Endothelial cell of hepatic sinusoid (primary cell): ENCODE results near the gene IGFBP1.

Source experiments
- in situ Hi-C: cut with HindIII; loops from 2 replicates; pipeline ENCODE4 v1.10.0; 2017; ENCODE audit warnings: low sequenced_read_pairs

IGFBP1 gene

DNA sequence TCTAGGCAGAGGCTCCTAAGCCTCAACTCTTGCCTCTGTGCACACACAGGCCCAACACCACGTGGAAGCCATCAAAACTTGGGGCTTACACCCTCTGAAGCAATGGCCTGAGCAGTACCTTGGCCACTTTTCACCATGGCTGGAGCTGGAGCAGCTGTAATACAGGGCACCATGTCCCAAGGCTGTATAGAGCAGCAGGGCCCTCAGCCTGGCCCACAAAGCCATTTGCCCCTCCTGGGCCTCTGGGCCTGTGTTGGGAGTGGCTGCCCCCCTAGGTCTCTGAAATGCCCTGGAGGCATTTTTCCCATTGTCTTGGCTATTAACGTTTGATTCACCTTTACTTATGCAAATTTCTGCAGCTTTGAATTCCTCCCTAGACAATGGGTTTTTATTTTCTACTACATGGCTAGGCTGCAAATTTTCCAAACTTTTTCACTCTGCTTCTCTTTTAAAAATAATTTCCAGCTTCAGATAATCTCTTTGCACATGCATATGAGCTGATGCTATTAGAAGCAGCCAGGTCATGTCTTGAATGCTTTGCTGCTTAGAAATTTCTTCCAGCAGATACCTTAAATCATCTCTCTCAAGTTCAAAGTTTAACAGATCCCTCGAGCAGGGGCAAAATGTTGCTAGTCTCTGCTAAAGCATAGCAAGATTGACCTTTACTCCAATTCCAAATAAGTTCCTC lies 9.7 kb upstream of the IGFBP1 start:
- in situ Hi-C loops, result no loop called here

DNA sequence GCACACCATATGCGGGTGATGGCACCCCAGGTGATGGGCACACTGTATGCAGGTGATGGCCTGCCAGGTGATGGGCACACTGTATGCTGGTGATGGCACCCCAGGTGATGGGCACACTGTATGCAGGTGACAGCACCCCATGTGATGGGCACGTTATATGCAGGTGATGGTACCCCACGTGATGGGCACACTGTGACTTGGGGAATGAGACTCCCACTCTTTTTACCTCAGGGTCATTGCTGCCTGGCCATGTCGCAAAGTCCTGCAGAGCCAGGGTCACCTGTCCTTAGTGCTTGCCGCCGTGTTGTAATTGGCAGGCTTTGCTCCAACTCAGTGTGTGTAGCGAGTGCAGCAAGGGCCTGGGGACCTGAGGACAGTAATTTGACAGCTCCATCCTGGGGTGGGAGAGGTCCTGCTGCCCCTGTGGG lies 7.8 kb upstream of the IGFBP1 start:
- in situ Hi-C loops, result no loop called here

DNA sequence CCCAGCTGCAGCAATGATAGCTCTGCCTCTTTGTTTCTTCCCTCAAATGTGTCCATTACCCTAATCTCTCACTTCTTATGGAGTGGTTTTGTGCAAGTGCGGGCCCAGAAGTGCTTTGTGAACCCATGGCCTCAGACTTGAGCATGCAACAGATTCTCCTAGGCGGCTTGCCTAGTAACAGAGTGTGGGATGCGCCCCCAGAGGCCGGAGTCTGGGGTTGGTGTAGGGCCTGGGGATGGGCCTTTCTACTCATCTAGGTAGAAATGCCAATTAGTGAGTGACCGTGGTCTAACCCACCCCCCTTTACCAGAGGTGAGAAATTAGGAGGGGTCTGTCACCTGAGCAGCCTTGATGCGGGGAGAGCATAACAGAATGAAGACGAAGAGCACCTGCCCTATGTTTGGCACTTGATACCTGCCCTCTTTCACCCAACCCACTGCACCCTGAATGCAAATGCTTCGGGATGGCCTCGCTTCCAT lies 7.0 kb upstream of the IGFBP1 start:
- in situ Hi-C loops, result no loop called here

DNA sequence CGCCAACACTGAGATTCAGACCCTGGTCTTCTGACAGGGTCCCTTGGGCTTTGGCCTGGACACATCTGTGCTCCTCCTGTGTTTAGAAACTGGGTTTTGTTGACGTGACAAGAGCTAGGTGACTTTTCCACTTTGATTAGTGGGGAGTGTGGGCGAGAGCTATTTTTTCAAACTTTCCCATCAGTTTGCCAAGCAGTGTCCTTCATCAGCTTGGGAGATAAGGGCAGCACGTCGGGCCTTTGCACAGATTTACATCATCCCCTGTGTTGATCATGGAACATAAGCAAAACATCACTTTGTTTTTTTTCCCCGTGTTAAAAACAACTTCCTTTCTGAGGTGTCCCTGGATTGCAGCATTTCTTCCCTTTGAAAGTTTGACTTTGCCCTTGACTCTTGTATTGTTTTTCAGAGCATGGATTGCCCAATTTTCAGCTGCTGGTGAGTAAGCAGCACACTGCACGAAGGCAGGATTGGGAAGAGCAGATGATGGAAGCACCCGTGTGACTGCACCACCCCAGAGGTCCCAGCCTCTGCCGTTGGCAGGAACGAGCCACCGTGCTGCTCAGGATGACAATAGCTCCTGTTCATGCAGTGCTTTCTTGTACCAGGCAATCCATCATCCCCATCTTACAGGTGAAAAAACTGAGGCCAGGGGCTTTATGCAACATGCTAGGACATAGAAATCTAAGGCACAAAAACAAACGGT lies 6.4 kb upstream of the IGFBP1 start:
- in situ Hi-C loops, result no loop called here

DNA sequence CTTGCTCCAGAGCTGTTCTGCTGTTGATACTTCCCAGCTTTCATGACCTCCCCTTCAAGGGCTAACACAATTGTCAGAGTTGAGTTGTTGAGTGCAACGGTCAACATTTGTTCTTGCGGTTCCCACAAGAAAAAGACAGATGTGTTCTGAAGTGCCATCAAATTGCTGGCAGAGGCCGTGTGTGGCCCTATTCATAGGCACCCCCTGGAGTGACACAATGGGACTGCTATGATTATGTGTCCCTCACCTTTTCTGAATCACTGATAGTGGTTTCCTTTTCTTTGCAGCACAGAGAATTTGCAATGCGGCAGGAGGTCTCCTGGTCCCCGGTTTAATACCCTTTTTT lies 5.8 kb upstream of the IGFBP1 start:
- in situ Hi-C loops, result no loop called here

DNA sequence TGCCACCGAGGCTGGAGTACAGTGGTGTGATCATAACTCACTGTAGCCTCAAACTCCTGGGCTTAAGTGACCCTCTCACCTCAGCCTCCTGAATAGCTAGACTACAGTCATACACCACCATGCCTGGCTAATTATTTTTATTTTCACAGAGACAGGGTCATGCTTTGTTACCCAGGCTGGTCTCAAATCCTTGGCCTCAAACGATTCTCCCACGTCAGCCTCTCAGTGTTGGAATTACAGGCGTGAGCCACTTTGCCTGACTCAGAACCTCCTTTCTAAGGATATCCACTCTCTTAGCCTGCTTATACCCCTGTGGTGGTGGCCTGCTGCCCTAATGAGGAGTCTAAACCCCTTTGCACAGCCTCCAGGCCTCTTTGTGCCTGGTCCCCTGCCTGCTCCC lies 4.2 kb upstream of the IGFBP1 start:
- in situ Hi-C loops, result no loop called here

DNA sequence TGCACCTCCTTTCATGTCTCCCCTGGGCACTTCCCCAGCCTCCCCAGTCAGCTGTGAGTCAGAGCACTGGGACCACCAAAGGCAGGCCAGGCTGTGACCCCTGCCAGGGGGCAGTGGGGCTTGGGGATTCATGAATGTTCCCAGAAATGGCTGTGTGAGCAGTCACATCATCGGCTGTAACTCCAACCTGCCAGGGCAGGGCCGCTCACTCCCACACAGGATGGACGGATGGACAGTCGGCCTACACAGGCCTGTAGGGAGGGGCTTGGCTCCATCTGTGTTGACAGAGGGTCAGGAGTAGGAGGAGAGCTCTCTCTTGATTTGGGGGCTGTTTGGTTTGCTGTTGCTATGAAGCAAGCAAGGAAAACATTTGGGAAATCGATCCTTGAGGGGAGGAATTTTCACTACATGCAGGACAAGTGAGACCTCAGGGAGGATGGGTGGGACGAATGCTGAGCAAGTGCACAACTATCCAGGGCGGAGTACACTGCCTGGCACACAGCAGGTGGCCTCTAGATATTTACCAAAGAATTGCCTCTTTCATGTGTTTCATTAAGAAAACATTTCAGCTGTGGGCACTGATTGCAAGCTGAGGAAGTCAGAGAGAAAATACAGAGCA lies 2.9 kb upstream of the IGFBP1 start:
- in situ Hi-C loops, result no loop called here

DNA sequence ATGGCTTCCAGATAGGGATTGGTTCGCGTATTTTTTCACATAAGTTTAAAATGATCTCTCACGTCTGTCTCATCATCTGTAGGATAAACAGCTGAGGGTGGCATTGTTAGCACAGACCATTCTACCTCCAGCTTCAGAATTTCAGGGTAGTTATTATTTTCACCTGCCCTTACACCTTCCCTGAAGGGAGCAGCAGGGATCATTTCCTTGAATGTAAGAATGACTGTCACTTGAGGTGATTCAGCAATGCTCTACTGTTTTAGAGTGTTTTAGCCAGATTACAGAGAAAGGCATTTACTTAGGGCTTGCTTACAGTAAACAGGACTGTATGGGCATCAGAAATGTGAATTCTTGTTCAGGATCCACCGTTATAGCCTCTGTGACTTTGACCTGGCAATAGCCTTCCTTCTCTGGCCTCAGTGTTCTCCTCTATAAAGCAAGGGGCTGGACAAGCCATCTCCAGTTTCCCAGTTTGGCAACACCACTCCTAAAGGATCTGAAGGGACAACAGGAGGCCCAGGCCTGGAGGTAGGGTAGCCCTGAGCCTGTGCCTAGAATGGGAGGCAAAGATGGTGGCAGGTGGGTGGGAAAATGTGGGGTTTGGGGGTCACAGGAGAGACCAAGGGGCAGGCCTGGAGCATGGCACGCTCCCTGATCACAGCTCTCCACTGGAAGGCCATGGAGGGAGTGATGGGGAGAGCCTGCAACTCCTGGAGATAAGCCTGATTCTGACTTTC lies 1.2 kb upstream of the IGFBP1 start:
- in situ Hi-C loops, result no loop called here

DNA sequence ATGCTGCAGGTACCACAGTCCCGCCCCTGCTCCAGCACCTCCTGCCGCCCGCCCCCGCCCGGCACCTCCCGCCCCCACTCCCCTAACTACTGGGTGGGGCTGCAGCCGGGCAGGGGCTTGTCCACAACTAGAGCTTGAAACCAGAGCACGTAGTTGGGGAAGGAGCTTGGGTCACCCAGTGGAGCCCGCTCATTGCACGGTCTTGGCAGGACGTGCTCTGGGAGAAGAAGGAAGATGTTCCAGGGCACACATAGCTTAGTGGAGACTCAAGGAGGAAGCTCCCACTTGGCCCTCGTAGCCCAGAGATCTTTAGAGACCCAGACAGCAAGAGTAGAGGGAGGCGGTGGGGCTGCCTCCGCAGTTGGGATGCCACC lies 692 bp downstream of the IGFBP1 start:
- in situ Hi-C loops, result no loop called here

DNA sequence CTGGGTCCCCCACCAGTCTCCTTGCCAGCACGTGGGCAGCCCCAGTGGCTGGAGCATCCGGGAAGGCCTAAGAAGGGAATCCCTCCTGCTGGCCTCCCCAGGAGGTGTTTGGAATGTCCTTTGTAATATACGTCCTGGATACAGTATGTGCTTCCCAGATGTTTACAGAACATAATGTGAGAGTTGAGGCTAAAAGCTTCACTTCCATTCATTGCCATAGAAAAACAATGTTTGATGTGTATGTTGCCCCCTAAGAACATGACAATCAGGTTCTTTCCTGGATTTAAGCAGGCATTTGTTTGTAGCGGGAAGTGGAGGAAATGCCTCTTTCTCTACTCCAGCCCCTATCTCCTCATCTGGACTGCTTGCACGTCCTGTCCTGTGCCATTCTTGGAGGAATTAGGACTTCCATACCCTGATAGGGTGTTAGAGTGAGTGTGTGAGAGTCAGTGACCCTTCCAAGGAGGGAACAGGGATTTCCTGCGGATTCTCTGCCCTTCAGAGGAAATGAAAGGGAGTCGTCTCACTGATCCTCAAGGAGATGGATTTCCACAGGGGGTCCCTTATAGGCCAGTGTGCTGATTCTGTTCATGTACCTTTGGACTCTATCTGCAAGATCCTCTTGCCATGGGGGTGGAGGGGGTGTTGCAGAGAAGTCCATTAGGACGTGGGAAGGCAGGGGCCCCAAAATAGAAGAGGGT lies 1.2 kb downstream of the IGFBP1 start:
- in situ Hi-C loops, result no loop called here

DNA sequence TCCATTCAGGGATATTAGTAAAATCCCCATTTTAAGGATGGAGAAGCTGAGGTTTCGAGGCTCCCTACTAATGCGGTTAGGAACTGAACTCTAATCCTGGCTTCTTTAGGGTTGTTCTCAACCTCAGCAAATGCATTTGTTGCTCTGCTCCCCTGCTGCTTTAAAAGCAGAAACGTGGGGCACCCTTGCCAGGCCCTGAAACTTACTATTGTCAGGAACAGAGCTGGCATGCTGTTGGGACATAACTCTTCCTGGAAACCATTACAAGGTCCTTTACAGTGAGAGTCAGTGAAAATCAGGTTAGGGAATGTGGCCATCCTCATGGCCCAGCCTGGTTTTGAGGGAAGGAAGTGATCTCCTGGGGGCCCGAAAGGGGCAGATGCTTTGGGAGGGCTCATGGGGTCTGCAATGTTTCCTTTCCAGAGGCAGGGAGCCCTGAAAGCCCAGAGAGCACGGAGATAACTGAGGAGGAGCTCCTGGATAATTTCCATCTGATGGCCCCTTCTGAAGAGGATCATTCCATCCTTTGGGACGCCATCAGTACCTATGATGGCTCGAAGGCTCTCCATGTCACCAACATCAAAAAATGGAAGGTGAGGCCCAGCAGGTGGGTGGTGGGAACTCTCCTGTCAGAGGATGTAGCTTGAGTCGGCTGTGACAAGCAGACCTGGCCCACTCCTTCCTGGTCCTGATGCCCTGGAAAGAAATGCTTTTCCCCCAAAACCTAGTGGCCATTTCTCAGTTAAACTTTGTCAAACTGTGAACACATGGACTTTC lies 2.0 kb downstream of the IGFBP1 start:
- in situ Hi-C loops, result no loop called here

DNA sequence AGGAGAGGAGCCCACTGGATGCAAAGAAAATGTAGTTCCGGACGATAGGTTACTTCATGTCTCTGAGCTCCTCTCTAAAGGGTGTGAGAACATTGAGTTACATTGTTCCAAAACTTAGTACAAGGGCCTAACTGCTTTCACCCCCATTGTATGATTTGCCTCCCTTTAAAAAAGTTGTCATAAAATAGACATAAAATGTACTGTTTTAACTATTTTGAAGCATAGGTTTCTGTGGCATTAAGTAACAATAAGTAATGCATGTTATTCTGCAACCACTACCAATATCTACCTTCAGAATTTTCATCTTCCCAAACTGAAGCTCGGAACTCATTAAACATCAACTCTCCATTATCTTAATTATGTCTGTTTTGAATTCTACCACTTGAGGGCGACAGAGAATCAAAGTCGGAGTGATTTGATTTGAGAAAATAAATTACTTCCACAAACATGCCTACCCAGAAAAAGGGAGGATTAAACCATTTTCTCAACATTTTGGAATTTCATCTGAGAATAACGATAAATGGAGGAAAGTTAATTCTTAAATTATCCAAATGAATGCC lies 2.7 kb downstream of the IGFBP1 start:
- in situ Hi-C loops, result no loop called here

DNA sequence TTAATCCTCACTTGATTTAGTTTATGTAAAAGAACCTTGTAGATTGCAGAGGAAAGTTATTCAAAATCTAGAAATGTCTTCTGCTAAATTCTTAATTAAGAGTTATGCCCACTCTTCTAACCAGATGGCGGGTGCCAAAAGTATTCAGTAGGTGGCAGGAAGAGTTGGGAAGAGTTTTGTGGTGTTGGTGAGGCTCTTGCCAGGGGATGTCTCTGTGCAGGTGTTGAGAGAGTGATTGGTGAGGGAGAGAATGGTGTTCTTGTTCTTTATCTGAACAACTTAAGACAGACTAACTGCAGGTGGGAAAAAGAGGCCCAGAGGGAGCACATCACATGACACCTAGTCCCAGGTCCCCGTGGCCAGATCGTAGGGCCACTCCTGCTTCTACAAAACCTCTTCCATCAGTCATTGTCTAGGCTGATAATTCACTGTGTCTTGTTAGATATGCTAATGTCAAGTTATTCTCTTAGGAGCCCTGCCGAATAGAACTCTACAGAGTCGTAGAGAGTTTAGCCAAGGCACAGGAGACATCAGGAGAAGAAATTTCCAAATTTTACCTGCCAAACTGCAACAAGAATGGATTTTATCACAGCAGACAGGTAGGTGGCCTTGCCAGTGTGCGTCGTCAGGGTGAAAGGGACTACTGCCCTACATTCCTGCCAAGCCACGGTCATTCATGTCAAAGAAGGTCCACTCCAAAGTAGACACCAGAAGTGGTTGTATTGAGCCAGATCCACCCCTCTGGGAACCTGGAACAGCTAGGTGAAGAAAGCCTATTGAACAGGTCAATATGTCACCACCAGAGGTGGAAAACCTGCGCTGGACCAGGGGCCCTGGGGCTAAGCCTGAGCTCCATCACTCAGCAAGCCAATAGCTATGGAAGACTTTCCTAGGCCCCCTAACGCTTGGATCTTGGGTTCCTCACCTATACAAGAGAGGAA lies 3.4 kb downstream of the IGFBP1 start:
- in situ Hi-C loops, result no loop called here

DNA sequence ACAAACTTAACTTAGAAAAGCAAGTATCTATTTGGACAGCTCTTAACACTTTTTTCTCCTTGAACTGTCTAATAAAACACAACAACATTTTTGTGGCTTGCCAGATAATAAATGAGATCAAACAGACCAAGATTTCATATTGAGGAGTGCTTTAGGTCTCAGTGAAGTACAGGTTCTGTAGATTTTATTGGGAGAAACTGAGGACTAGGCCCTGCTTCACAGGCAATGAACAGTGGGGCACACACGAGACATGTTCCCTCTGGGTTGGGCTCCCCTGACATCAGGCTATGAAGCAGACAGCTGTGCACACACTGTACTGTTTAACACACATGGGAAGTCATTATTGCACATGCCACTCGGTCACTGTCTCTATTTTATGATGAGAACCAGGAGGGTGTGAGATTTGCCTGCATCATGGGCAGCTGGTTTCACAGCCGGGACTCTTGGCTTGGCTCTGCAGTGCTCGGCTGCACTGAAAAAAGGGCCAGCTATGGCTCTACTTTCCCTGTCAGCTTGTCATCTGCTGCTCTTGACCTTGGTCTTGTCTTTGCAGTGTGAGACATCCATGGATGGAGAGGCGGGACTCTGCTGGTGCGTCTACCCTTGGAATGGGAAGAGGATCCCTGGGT lies 4.2 kb downstream of the IGFBP1 start:
- in situ Hi-C loops, result no loop called here

DNA sequence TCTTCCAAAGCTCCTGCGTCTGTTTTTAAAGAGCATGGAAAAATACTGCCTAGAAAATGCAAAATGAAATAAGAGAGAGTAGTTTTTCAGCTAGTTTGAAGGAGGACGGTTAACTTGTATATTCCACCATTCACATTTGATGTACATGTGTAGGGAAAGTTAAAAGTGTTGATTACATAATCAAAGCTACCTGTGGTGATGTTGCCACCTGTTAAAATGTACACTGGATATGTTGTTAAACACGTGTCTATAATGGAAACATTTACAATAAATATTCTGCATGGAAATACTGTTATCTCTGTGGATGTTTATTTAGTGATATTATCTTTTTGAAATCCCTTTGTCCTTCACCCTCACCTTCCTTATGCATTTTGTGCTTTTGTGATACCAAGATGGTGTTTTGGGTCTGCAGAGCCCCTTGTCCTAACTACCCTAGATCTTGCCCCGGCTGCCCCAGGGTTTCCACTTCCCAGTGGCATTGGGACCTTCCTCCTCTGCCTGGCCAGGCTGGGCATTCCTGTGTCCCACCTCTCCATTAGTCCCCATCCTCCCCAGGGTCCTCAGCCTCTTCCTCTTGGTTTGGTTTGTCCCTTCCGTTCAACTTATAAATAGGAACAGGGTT lies 5.2 kb downstream of the IGFBP1 start:
- in situ Hi-C loops, result no loop called here

DNA sequence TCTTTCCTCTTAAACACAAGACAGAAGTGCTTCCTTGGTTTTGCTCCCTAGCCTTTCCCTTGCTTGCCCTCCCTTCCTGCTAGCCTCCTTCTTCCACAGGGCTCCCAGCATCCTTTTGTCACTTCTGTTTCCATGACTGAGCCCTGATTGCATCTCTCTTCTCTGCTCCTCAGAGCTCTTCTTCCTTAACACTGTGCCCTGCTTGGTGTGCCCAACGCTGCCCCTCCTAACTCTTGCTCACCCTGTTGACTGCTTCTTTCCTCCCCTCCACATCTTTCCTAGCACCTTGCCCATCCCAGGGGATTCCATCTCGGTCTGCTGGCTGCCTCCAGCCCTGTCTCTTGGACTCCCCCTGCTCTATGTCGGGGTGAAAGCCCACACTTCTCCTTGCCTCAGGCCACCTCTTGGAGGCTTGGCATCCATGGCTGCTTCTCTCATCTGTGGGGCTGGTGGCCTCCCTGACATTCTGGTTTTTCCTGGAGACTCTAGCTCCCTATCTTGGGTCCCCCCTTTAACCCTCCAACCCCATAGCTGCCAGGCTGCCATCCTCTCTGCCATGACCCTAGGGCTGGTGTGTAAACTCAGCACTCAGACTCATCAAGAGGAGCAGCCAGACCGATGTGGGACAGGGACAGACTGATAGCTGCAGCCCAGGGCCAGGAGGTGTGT lies 5.8 kb downstream of the IGFBP1 start:
- in situ Hi-C loops, result no loop called here

DNA sequence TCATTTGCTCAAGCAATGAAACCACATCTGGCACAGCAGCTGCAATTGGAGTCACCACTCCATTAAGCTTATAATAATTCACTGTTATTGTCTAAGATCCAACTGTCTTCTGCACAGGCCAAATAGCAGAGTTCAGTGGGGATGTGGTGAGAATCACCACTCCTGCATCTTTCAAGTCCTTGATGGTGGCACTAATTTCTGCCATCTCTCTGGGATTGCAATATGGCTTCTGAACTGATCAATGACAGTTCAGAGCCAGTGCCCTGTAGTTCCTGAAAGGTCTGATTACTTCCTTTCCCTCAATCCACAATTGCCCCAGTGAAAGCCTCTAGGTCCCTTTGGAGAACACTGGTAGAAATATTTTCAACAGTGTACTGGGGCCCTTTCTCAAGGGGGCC lies 6.4 kb downstream of the IGFBP1 start:
- in situ Hi-C loops, result no loop called here
